Lung (tissue), 12 donors: ENCODE data around the gene MT1M. TPM values are rescaled to one million over a fixed set of nuclear protein-coding genes. Genes with fewer than 3 reads are reported as not detected.

Experiments
- ATAC-seq: fragments of 200-7000 bp; cut with Tn5 transposase; one replicate; pipeline ENCODE4 v1.9.1; 2020; ENCODE audit warnings: moderate number of reproducible peaks; ENCODE audit not compliant: insufficient read depth, low FRiP score
- DNase-seq, 3 donors: peaks; one replicate each; pipeline ENCODE4 v3.0.0-alpha.2; 2013 to 2017
- H3K27ac ChIP-seq, 2 donors: one replicate each; pipeline ENCODE4 v1.5.1; 2013; ENCODE audit warnings: mild to moderate bottlenecking in 2 of 2, moderate library complexity in 2 of 2, control low read depth in 1 of 2, inconsistent platforms in 1 of 2, low read depth in 1 of 2, low read length in 1 of 2
- H3K27me3 ChIP-seq, 3 donors: one replicate each; pipeline ENCODE4 v1.5.1; 2013; ENCODE audit warnings: low read length in 2 of 3; ENCODE audit not compliant: control insufficient read depth in 3 of 3, insufficient read depth in 3 of 3
- H3K36me3 ChIP-seq, 4 donors: one replicate each; pipeline ENCODE4 v1.5.1; 2013; ENCODE audit warnings: low read length in 4 of 4, mild to moderate bottlenecking in 1 of 4, moderate library complexity in 1 of 4; ENCODE audit not compliant: control insufficient read depth in 4 of 4, insufficient read depth in 4 of 4
- H3K4me1 ChIP-seq, 5 donors: one replicate each; pipeline ENCODE4 v1.5.1; 2013; ENCODE audit warnings: low read length in 5 of 5, mild to moderate bottlenecking in 2 of 5, moderate library complexity in 1 of 5; ENCODE audit not compliant: control insufficient read depth in 5 of 5, insufficient read depth in 5 of 5
- H3K4me3 ChIP-seq: one replicate; pipeline ENCODE4 v1.5.1; 2013; ENCODE audit warnings: mild to moderate bottlenecking, control low read depth, moderate library complexity
- H3K9ac ChIP-seq, 2 donors: one replicate each; pipeline ENCODE4 v1.5.1; 2013; ENCODE audit warnings: low read length in 2 of 2, control low read depth in 1 of 2; ENCODE audit not compliant: insufficient read depth in 1 of 2
- H3K9me3 ChIP-seq, 4 donors: one replicate each; pipeline ENCODE4 v1.5.1; 2013; ENCODE audit warnings: low read length in 3 of 4, mild to moderate bottlenecking in 1 of 4, moderate library complexity in 1 of 4; ENCODE audit not compliant: control insufficient read depth in 4 of 4, insufficient read depth in 3 of 4
- WGBS, 2 donors: extraction: QIAGEN DNeasy Blood & Tissue Kit; methylation state at CpG; one replicate each; pipeline ENCODE4 v1.1.7; 2013; 5-methylcytosine and 5-hydroxymethylcytosine counted together
- polyA plus RNA-seq, 2 donors: library from polyadenylated mRNA; stranded (reverse); fragments of 200-250 nt; gene quantifications; one replicate each; pipeline ENCODE4 v1.2.1, GENCODE V29; 2013
- total RNA-seq, 2 donors: library from RNA; depleted of rRNA in 1 of 2; stranded (reverse); fragments of >200 nt in 1 of 2; gene quantifications; one replicate each; pipeline ENCODE4 v1.2.1, GENCODE V29; 2014 to 2021
- TF ChIP-seq, protein P1 (sequence below): IDR thresholded peaks from 2 replicates; pipeline ENCODE4 v1.5.1; 2012; ENCODE audit warnings: mild to moderate bottlenecking; ENCODE audit errors: control extremely low read depth, extremely low read depth
- donor health status: control.
- donor health status: control.
- donor health status: Bipolar disorder and iron deficiency.
- donor health status: healthy.
- donor health status: DM: yes; HTN: yes; CAD: no.

Gene MT1M
- total and polyA plus RNA-seq, 4 donors = 0.88 to 251 (median 43.5) TPM

DNA sequence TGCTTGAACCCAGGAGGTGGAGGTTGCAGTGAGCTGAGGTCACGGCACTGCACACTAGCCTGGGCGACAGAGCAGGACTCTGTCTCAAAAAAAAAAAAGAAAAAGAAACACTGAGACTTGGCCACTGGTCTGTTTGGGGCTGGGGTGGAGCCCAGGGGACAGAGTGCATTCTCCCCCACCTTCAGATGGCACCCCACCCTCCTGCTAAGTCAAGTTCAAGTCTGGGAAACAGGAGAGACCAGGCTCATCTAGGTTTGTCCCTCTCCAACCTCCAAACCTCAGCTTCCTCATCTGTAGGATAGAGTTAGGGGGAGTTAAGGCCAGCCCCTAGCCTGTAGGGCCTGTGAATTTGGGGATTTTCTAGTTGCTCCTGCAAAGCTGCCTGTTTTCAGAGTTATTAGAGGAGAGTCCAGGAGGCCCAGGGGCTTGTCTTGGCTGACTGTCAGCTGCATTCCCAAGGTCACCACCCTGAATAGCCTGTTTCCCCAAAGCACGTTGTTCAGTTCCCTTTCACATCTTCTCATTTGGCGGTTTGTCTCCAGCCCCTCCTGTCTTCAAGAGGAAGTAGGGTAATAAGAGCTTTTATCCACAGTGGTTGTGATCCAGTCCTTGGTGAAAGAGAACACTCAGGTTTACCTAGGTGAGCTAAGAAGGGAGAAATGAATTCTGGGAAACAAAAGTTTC lies 40.9 kb upstream of the MT1M start:
- Histone ChIP-seq H3K36me3 (no peaks in the 10 kb centered on the region), H3K9me3 (no peaks in the 10 kb centered on the region), H3K27me3 (peaks cover 5 to 41% (median 24%) of the 10 kb centered on the region in 3 donors), H3K9ac (no peak overlapping the region), H3K27ac (no peak overlapping the region), H3K4me3 (no peak overlapping the region), H3K4me1 (peaks cover 0 to 7% (median 0%) of the 10 kb centered on the region in 5 donors)
- no peak for ATAC-seq
- TF ChIP-seq, protein P1, sequence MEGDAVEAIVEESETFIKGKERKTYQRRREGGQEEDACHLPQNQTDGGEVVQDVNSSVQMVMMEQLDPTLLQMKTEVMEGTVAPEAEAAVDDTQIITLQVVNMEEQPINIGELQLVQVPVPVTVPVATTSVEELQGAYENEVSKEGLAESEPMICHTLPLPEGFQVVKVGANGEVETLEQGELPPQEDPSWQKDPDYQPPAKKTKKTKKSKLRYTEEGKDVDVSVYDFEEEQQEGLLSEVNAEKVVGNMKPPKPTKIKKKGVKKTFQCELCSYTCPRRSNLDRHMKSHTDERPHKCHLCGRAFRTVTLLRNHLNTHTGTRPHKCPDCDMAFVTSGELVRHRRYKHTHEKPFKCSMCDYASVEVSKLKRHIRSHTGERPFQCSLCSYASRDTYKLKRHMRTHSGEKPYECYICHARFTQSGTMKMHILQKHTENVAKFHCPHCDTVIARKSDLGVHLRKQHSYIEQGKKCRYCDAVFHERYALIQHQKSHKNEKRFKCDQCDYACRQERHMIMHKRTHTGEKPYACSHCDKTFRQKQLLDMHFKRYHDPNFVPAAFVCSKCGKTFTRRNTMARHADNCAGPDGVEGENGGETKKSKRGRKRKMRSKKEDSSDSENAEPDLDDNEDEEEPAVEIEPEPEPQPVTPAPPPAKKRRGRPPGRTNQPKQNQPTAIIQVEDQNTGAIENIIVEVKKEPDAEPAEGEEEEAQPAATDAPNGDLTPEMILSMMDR = no peak
- WGBS, 2 donors = 42 to 54% methylated on average over 4 of the region's 4 CpGs
- peak in 1 of 3 donors; percentile 32 for DNase-seq

DNA sequence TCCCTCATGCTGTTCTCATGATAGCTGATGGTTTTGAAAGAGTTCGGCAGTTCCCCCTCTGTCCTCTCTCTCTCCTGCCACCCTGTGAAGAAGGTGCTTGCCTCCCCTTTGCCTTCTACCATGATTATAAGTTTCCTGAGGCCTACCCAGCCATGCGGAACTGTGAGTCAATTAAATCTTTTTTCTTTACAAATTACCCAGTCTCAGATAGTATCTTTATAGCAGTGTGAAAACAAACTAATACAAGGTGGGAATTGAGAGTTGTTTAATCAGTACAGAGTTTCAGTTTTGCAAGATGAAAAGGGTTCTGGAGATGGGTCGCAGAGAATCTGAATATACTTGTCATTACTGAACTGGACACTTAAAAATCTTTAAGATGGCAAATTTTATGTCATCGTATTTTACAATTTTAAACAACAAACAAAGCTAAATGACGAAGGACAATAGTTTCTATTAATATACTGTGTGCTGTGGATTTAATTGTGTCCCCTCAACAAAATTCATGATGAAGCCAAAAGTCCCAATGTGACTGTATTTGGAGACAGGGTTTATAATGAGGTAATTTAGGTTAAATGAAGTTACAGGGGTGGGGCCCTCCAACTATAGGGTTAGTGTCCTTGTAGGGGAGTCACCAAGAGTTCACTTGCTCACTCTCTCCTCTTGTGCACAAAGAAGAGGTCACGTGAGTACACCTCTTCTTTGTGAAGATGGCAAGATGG lies 38.7 kb upstream of the MT1M start:
- 95 to 96% methylated on average over 6 of the region's 6 CpGs for WGBS, 2 donors

DNA sequence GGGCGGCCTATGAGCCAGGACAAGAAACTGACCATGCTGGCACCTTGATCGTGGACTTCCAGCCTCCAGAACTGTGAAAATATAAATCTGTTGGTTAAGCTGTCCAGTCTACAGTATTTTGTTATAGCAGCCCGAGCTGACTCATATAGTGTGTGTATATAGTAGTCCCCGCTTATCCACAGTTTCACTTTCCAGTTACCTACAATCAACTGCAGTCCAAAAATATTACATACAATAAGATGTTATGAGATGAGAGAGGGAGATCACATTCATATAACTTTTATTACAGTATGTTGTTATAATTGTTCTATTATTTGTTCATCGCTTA lies 38.2 kb upstream of the MT1M start:
- peaks cover 5 to 19% (median 10%) of the 10 kb centered on the region in 3 donors for H3K27me3 ChIP-seq
- no peaks in the 10 kb centered on the region for H3K36me3 ChIP-seq
- H3K9ac ChIP-seq = no peak overlapping the region
- H3K27ac ChIP-seq = no peak overlapping the region
- no peaks in the 10 kb centered on the region for H3K9me3 ChIP-seq
- TF ChIP-seq, protein P1 = no peak
- WGBS, 2 donors = 87 to 96% methylated on average over 5 of the region's 5 CpGs
- DNase-seq (no peak), ATAC-seq (no peak)
- no peak overlapping the region for H3K4me3 ChIP-seq
- peaks cover 0 to 5% (median 0%) of the 10 kb centered on the region in 5 donors for H3K4me1 ChIP-seq

More for the DNA sequence above, 38.7 kb upstream of the MT1M start:
- TF ChIP-seq, protein P1 = no peak
- no peaks in the 10 kb centered on the region for H3K36me3 ChIP-seq
- DNase-seq (no peak), ATAC-seq (no peak)
- peaks cover 0 to 7% (median 0%) of the 10 kb centered on the region in 5 donors for H3K4me1 ChIP-seq
- peaks cover 5 to 23% (median 13%) of the 10 kb centered on the region in 3 donors for H3K27me3 ChIP-seq
- H3K4me3 ChIP-seq = no peak overlapping the region
- no peaks in the 10 kb centered on the region for H3K9me3 ChIP-seq
- no peak overlapping the region for H3K27ac ChIP-seq
- no peak overlapping the region for H3K9ac ChIP-seq
